MV-4-11 (cell line): ENCODE results near the gene DOHH.

Source experiments
- DNase-seq: peaks from one replicate; lab custom pipeline; 2025; lab: John Stamatoyannopoulos, UW

Gene DOHH, protein sequence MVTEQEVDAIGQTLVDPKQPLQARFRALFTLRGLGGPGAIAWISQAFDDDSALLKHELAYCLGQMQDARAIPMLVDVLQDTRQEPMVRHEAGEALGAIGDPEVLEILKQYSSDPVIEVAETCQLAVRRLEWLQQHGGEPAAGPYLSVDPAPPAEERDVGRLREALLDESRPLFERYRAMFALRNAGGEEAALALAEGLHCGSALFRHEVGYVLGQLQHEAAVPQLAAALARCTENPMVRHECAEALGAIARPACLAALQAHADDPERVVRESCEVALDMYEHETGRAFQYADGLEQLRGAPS

DNA sequence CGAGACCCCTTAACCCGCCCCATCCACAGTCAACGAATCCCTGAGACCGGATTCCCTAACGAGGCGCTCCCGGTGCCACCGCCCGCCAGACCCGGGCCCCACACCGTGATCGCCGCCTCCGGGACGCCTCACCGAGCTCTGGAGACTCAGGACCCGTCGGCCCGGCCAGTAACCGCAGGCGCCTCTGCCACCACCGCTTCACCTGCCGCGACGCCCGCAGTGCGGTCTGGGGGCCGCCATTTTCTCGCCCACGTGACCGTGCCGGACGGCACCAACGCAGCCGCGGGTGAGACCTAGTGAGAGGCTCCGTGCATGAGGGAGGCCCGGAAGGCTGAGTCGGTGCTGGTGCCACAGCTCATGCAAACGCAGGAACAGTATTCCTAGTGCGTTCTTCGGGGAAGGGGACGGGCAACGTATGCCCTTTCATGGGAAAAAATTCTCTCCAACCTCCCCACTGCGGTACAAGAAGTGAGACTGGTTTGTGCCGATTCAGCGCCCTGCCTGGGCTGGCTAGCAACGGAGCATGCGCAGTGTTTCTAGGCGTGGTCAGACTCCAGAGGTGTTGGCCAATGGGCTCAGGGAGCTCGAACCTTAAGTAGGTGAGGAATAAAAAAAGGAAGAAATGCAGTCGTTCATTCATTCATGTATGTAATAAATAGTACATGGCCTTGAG is at the start of gene DOHH:
Gene DOHH, minus strand, starts transcription at position 246 of the 673 bp plus-strand sequence. CDS start 3,860 bp downstream, outside the sequence.
- peak; percentile 98 for DNase-seq

DNA sequence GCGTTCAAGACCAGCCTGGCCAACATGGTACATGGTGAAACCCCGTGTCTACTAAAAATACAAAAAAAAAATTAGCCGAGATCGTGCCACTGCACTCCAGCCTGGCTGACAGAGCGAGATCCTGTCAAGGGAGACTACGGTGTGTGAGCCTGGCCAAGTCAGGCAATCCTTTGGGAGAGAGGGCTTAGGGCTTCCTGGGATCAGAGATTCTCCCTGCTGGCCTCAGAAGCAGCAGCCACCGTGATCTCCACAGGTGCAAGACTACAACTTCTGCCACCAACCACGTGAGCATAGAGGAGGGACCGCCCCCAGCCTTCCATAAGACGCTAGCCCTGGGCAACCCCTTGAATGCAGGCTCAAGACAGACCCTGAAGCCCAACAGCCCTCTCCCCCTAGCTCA is 49.3 kb upstream of the DOHH start:
- DNase-seq, result no peak

DNA sequence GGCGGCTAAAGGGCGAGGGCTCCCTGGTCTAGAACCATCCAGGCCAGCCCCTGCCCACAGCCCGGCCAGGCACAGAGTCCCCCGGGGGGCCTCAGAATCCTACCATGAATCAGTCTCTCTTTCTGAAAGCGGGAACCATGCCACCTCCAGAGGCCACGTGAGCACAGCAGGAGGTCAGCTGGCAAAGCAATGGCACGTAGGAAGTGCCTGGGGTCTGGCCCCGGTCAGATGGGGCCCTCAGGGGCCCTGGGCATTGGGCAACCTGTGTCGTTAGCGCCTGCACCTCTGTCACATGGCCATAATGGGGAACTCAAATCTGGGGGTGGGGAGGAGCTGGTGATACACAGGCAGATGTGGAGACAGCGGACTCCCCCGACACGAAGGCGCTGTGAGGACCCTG is 48.1 kb upstream of the DOHH start:
- peak; percentile 84 for DNase-seq

DNA sequence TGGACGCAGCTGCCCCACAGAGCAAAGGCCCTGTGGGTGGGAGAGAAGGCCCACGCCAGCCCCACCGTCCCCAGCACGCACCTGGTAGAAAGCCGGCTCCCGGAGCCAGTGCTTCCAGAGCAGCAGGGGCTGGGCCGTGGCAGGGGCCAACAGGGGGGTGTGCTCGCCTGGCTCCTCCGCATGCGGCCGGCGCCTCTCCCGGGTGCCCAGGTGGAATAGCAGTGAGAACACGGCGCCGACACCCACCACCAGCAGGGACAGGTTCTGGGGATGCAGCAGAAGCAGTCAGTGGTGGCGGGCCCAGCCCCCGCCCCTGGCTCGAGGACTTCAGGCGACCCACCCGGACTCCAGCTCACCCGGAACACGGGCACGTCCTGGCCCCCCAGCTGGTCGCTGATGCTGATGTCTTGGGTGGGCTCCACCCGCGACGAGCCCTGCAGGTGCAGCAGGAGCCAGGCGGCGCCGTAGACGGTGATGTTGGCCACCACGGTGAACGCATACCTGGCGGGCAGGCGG is 47.4 kb upstream of the DOHH start:
- DNase-seq, result no peak

DNA sequence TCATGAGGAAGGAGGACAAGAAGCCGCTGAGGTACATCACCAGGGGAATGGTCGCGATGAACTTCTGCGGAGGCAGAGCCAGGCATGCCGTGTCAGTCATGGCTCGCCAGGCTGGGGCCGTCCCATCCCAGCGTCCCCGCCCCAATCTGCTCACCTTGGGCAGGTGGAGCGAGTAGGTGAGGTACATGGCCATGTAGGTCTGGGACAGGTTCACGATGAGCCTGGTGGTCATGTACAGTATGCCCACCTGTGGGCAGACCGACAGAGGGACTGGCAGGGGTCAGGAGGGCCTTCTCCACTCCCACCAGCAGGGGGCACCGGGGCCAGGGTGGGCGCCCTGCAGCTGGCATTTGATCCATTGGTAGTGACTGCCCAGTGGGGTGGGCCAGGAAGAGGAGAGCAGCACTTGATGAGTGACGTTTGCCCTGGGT is 46.8 kb upstream of the DOHH start:
- DNase-seq, result peak; percentile 17

DNA sequence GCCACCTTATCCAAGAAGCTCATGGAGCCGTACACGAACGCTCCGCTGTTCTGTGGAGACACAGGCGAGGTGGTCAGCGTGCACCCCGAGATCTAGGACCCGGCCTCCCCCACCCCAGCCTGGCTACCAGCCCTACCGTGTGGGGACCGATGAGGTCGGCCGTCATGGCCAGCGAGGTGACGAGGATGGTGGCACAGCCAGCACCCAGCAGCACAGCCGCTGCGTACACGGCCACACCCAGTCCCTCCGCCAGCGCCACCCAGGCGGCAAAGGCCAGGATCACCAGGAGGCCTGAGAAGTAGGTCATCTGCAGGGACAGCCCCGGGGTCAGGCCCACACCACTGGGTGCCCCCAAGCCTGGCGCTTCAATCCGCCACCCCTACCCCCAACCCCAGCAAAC is 45.6 kb upstream of the DOHH start:
- no peak for DNase-seq

DNA sequence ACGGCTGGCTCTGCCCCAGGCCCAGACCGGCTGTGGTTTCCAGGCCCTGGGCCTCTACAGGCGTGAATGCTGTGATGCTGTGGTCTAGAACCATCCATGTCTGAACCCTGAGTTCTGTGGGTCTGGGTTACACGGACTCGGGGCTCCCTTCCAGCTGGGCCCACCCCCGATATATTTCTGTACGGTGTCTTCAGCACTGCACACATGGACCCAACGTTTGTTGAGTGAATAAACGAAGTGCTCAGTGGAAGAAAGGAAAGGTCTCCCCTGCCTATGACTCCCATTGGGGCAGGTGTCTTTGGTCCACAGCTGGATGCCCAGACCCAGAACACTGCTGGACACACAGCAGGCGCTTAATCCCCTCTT is 45.2 kb upstream of the DOHH start:
- no peak for DNase-seq

DNA sequence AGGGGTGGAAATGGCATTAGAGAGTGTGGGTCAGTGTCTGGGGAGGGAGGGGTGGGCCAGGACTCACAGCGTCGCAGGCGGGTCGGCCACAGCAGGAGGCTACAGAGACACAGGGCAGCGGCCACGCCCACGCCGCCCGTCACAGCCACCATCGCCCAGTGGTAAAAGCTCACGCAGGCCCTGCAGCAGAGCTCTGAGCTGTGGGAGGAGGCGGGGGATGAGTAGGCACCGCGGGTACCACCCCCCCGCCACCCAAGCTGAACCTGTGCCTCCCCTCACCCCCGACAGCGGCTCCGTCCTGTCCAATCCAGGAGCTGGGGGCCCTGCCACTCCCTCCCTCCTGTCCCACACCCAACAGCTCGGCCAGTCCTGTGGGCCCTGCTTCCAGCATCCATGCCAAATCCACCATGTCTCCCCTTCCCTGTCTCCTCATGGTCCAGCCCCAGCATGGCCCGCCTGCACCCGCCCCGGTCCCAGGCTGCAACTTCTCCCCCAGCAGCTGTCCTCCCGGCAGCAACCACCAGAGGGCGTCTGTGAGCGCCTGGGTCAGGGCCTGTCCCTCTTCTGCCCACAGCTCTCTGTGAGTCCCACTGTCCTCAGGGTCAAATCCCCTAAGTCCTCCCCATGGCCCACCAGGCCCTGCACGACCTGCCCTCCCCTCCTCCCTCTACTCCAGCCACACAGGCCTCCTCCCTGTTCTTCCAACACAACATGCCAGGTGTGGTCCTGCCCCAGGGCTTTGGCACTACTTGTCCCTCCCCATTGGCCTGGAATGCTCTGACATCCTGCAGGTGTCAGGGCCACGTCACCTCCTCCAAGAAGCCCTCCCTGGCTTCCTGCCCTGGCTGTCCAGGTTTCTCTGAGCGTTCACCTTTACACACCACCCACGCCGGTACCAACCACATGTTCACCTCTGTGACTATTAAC is 44.5 kb upstream of the DOHH start:
- peak; percentile 54 for DNase-seq

DNA sequence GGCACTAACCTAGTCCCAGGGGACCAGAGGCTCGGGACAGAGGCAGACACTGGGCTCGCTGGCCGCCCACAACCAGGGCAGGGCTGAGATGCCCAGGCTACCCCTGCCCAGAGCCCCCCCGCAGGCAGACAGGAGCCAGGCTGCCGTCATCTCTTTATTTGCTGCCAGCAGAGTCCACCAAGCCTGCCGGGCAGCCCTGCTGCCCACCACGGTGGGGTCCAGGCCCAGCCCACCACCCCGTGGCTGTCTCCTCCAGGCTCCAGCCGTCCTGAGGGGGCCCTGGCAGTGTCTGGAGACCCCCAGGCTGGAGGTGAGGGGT is 43.5 kb upstream of the DOHH start:
- DNase-seq, result no peak

DNA sequence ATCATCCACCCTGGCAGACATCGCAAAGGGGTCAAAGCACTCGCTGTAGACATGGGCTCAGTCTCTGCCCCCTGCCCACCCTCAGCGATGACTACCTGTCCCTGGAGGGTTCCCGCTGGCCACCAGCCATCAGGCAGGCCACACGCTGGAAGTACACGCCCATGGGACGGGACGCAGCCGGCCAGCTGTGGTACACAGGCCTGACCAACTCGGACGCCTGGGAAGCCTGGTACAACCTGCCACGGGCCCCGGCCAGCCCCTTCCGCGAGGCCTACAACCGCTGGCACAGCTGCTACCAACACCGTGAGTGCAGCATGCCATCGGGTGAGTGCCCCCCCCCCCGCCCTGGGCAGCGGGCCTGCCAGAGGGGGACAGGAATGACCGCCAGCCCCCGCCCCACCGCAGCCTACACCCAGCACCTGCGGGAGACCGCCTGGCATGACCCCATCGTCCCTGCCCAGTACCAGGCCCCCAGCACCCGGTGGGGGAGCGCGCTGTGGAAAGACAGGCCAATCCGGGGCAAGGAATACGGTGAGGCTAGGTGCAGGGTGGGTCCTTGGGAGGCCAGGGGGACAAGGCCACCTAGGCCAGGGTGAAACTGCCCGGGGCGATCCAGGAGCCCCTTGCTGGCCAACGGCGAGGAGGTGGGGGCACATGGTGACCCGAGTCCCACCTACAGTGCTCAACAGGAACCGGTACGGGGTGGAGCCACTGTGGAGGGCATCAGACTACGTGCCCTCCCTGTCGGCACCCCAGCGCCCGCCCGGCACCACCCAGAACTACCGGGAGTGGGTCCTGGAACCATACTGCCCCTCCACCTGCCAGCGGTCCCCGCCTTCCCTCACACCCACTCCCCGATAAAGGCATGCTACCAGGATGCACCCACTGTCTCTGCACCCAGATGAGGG is 42.9 kb upstream of the DOHH start:
- DNase-seq, result no peak

DNA sequence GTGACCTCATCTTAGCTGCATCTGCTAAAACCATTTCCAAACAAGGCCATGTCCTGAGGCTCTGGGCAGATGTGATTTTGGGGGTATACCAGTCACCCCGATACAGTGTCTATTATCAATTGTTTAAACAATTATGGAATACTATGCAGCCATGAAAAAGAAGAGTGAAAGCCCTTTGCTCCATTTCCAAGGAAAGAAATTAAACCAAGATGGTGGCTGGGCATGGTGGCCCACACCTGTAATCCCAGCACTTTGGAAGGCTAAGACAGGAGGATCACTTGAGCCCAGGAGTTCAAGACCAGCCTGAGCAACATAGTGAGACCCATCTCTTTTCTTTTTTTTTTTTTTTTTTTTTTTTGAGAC is 39.3 kb upstream of the DOHH start:
- no peak for DNase-seq

DNA sequence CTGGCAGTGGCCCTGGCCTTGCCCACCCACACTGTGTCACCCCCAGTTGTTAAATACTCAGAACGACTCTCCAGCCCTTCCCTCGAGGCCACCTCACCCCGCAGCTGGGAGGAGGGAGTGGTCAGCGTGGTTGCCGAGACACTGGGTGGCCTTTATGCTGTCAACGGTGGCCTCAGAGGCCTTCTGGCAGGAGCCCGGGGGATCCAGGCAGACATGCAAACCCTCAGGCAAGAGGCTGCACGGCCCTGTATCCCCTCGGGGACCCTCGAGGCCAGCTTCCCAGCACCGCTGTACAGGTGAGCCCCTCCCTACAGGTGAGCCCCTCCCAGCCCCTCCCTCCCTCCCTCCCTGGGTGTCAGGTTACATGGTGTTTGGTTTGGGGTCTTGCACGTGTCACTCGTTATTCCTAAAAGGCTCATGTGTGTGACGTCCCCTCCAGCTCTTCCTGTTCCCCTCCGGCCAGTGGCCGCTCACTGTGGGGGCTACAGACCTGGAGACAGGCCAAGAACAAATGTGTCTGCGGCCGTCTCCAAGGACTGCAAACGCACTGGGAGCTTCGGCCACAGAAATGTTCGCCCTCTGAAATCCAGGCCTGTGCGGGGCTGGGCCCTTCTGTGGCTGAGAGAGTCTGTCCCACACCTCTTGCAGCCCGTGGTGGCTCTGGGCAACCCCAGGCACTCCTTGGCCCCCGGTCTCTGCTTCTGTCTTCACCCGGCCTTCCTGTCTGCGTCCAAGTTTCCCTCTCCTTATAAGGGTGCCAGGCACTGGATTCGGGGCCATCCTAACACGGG is 38.7 kb upstream of the DOHH start, which contains the start of gene TEKTIP1:
Gene TEKTIP1, plus strand, starts transcription at position 210 of the 791 bp plus-strand sequence. Its CDS starts 4 bp downstream, at position 214.
- DNase-seq, result peak; percentile 19

DNA sequence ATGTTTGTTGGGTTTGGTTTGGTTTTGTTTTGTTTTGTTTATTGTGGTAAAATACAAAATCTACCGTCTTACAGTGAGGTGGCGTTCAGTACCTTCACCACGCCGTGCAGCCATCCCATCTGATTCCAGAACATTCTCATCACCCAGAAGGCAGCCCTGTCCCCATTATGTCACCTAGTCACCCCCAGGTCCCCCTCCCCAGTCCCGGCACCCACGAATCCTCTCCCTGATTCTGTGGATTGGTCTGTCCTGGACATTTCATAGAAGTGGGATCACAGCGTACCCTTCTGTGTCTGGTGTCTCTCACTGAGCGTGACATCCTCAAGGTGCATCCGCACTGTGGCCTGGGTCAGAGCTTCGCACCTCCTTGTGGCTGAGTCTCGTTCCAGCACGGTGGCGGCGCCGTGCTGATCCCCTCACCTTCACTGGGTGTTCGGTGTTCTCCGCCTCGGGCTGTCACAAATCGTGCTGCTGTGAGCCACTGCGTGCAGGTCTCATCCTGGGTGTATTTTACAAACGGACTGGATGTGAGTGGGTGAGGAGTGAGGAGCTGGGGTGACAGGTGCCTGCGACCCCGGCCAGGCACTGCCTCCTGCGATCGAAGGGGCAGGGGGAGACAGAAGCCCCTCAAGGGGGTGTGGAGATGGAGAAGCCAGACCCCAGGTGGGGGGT is 37.9 kb upstream of the DOHH start:
- DNase-seq, result no peak

DNA sequence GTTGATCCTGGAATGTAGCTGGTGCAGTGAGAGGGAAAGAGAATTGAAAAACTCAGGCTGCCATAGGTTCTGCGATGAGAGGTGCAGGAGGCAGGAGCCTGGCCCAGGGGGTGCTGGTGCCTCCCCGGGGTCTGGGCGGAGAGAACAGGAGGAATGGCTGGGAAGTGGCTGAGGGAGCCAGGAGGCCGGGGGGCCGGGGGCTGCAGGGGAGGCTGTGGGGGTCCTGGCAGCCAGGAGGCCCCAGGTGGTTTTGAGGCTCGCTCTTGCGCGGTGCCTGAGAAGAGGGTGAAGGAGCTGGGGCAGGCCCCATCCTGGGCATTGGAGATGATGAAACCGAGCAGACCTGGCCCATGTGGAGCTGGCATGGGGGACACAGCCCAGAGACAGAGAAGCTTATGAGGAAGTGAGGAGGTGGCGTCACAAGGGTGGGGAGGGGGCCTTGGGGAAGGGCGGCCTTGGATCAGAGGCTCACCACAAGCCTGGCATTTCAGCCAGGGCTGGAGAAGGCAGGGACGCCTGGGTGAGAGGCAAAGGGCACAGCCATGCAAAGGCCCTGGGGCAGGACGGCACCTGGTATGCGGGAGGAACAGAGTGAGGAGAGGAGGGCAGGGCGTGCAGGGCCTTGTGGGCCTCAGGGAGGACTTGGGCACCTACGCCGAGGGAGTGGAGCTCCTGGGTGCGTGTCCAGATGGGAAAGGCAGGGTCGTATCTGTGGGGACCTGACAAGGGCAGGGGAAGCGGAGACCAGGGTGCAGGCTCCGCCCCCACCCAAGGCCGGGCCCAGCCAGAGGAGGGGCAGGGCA is 37.2 kb upstream of the DOHH start:
- DNase-seq, result peak; percentile 63

DNA sequence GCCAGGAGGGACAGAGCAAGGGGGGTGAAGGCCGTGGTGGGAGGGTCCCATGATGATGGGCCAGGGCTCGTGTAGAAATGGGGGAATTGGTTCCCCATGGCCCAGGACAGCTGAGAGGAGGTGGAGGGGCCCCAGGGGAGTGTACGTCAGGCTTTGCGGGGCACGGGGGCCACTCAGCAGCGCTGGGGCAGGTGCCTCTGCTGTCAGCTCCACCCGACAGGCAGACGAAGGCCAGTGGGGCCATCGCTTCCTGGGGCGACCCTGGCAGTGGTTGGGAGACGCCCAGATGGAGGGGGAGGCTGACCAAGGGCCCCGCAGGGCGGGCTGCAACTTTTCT is 36.6 kb upstream of the DOHH start:
- DNase-seq, result no peak

DNA sequence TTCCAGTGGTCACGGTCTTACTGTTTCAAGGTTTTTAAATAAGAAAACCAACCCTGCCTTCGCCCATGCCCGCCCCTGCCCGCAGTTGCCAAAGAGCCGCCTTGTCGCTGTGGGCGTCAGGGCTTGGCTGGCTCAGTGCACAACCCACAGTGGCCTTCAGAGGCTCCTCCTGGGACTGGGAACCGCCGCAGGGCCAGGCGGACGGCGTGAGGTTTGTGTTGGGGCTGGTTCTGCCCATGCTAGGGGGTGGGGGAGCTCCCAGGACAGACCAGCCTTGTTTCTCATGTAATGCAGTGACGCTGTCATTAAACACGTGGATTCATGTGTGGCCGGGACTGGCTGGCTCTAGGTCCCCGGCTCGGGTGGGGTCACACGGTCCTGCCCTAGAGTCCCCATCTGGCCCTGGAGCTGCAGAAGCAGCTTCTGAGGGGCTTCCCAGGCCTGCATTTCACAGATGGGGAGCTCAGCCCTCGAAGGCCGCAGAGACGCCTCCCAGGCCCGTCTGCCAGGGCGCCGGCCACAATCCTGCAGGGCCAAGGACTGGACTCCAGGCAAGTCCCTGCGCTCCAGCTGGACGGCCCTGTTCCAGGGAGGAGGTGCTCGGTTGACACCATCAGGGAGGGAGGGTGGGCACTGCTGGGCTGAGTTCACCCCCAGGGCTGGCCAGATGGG is 36.1 kb upstream of the DOHH start:
- peak; percentile 41 for DNase-seq

DNA sequence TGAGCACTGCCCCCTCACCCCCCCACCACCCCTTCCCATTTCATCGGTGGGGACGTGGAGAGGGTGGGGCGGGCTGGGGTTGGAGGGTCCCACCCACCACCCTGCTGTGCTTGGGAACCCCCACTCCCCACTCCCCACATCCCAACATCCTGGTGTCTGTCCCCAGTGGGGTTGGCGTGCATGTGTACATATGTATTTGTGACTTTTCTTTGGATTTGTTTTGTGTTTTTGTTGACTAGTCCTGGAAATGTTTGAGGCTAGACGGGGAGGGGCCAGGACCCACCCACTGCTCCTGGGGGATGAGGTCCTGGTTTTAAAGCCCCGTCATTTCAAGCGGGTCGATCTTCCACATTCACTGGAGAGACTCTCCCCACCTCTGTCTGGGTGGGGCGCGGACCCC is 35.5 kb upstream of the DOHH start:
- DNase-seq, result no peak

DNA sequence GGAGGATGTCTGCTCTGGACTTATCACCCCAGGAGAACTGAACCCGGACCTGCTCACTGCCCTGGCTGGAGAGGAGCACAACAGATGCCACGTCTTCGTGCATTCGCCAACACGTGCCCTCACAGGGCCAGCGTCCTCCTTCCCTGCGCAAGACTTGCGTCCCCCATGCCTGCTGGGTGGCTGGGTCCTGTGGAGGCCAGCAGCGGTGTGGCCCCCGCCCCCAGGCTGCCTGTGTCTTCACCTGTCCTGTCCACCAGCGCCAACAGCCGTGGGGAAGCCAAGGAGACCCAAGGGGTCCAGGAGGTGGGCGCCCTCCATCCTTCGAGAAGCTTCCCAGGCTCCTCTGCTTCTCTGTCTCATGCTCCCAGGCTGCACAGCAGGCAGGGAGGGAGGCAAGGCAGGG is 35.1 kb upstream of the DOHH start:
- no peak for DNase-seq

DNA sequence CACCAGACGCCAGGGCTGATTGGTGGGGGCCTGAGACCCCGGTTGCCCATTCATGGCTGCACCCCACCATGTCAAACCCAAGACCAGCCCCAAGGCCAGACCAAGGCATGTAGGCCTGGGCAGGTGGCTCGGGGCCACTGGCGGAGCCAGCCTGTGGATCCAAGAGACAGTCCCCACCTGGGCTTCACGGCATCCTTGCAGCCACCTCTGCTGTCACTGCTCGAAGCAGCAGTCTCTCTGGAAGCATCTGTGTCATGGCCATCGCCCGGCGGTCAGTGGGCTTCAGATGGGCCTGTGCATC is 34.7 kb upstream of the DOHH start:
- no peak for DNase-seq
